NAMALWA (cell line): ENCODE data around the gene HSPB9.

Experiments
- DNase-seq: peaks from one replicate; pipeline ENCODE4 v3.0.0-alpha.2; 2015; ENCODE audit warnings: low spot score

HSPB9 gene, protein sequence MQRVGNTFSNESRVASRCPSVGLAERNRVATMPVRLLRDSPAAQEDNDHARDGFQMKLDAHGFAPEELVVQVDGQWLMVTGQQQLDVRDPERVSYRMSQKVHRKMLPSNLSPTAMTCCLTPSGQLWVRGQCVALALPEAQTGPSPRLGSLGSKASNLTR

DNA sequence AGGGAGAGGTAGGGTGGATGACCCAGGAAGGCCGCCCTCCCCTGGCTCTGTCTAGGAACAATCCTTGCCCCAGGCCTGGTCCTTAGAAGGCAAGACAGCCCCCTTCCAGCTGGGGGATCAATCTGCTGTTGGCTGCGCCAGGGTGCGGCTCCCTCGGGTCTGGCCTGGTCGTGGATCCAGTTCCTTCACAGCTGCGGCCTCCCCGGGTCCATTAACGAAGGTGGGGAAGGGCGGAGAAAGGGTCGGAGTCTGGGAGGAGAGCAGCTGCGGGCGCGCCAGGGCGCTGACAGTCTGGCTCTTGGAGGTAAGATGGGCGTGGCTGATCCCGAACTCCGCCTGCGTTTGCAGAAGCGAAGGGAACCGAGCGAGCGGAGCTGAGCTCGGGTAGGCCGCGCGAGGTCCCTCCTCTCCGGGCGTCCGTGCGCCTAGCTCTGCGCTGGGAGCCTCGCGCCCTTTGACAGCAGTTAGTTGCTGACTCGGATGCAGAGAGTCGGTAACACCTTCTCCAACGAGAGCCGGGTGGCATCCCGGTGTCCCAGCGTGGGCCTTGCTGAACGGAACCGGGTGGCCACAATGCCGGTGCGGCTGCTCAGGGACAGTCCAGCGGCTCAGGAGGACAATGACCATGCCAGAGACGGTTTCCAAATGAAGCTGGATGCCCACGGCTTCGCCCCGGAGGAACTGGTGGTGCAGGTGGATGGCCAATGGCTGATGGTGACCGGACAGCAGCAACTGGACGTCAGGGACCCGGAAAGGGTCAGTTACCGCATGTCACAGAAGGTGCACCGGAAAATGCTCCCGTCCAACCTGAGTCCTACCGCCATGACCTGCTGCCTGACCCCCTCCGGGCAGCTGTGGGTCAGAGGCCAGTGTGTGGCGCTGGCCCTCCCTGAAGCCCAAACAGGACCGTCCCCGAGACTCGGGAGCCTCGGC lies at the start of gene HSPB9:
HSPB9 (plus strand) TSS at position 434 of the 933 bp plus-strand sequence; CDS start at position 481, 47 bp downstream.
- no peak for DNase-seq

- DNase-seq: no peak
Measured at GRCh38 chr17:42075789-42076188, 46.8 kb upstream of the HSPB9 start.

DNA sequence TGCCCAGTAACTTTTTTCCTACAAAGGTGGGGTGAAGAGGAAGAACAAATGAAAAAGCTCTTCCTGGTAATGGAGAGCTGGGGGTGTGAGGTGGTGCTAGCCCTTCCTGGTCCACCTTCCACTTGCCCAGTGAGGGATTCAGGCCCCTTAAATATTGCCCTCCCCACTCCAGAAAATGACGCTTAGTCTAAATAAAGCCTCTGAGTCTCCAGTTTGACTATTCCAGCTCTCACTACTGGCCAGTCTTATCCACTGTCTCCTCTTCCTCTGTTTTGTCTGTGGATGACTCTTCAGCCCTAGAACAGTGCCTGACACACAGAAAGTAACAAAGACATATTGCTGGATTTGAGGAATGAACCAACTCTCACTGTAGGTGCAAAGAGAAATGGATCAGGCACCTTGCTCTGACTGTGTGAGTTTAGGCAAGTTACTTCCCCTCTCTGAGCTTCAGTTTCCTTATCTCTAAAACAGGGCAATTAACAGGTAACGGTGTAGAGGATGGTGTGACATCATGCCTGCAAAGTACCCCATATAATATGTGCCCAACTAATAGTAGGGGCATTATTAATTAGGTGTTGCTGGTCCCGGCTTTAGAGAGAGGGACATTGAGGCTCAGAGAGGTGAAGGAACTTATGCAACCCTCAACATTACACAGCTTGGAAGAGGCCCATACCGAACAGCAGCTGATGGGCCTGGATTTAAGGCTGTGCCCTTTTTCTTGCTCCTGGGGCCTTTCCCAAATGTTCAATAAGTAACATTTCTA lies 45.6 kb upstream of the HSPB9 start:
- no peak for DNase-seq

DNA sequence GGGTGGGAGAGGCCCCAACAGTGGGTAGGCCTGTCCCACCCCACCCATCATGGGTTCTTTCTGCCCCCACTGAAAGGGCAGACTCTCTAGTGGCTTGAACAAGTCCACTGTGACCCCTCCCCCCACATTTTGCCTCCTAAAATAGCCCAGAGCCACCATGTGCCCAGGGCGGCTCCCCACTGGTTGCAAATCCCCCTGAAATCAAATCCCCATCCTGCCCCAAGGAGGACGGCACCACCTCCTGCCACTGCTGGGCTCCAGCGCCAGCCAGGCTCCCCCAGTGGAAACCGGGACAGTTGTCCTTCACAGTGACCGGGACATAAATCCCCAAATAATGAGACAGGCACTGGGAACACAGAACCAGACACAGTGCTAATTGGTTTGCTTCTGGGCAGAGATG lies 44.8 kb upstream of the HSPB9 start:
- DNase-seq: no peak

DNA sequence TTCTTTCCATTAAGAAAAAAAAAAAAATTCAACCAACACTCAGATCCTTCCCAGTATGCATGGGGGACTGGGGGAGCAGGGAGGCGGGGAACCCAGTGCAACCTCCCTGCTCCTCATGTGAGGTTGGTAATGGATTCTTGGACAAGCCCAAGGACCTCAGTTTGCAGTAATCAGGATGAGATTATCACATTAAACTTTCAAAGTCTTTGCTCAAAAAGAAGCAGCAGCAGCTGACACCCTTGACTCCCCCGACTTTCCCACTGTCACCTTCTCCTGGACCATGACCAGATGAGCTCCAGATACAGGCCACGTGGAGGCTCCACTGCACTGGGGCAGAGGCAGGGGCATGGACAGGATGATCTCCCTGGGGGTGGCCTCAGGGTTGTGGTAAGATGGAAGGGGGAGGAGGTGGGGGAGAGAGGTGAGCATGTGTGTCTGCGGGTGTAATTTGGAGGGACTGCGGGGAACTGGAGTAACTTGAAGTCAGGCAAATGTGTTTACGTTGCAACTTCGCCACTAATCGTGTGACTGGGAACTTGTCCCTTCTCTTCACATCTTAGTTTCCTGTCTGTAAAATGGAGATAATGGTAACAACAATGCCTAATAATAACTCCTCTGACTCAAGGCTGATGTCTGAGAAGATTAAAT lies 44.1 kb upstream of the HSPB9 start:
- no peak for DNase-seq

GRCh38 chr17:42079541-42079940 lies 43.1 kb upstream of the HSPB9 start:
- no peak for DNase-seq

DNA sequence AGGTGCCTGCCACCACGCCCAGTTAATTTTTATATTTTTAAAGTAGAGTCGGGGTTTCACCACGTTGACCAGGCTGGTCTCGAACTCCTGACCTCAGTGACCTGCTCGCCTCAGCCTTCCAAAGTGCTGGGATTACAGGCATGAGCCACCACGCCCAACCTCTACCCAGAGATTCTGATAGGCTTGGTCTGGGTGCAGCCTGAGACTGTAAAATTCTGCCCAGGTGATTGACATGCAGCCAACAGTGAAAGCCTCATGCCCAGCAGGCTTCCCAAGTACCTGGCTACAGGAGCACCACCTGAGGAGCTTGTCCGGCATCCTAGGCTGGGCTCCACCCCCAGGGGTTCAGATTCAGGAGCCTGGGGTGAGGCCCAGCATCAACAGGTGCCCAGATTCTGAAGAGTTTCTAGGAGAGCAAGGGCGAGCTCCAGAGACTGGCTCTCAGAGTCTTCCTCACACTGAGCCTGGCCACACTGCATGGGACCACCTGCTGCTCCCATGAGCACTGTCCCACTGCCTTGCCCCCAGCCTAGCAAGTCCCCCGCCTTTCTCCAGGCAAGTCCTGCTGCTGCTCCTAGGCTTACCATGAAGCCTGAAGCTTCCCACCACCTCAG lies 41.0 kb upstream of the HSPB9 start:
- DNase-seq: no peak

- no peak for DNase-seq
Measured at GRCh38 chr17:42087042-42087701, 35.4 kb upstream of the HSPB9 start.

- no peak for DNase-seq
Measured at GRCh38 chr17:42087736-42088705, 34.6 kb upstream of the HSPB9 start.

- DNase-seq: no peak
Measured at GRCh38 chr17:42088736-42089135, 33.9 kb upstream of the HSPB9 start.

- no peak for DNase-seq
Measured at GRCh38 chr17:42090964-42091790, 31.4 kb upstream of the HSPB9 start.

DNA sequence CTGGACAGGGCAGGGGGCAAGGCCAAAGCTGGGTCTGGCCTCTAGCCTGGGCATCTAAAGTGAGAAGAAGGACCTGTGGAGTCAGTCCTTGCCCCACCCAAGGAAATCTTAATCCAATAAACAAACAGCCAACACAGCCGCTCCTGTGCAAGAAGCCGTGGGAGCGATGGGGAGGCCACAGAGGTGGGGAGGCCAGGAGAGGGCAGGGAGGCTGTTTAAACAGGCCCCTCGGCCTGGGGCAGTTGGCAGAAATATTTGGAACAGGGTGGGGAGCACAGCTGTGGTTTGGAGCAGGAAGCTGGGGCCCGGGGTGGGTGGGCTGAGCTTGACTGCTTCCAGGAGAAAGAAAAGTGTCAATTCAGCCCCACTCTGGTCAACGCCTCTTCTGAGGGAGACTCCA lies 29.7 kb upstream of the HSPB9 start:
- DNase-seq: no peak

GRCh38 chr17:42094375-42095069 lies 28.1 kb upstream of the HSPB9 start:
- DNase-seq: no peak

DNA sequence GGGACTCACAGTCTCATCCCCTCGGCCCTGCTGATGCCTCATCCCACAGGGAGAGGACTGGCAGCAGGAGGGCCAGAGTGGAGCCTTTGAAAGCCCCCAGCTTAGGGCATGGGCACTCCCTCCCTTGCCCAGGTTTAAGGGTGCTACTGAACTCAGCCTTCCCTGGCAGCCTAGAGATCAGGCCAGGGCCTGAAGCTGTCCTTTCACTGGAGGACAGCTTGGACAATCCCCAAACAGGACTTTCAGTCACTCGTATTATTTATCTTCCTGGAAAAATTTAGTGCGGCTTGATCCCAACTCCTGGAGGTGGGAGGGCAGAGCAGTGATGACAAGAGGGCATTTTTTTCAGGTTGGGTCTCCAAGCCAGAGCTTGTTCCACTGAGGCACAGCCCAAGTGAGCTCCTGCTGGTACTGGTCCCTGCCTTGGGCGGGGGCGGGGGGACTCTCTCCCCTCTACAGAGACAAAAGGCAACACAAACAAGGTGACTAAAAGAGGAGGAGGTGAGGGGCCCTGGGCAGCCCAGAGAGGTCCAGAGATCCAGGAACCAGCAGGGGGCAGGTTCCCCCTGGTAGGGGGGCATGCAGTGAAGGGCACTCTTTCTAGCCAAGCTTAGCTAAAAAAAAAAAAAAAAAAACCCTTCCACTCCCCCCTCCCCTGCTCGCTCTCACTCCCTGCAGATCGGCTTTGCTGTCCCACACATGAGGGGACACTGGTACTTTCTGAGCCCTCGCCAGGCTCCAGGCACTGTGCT lies 26.1 kb upstream of the HSPB9 start:
- no peak for DNase-seq

DNA sequence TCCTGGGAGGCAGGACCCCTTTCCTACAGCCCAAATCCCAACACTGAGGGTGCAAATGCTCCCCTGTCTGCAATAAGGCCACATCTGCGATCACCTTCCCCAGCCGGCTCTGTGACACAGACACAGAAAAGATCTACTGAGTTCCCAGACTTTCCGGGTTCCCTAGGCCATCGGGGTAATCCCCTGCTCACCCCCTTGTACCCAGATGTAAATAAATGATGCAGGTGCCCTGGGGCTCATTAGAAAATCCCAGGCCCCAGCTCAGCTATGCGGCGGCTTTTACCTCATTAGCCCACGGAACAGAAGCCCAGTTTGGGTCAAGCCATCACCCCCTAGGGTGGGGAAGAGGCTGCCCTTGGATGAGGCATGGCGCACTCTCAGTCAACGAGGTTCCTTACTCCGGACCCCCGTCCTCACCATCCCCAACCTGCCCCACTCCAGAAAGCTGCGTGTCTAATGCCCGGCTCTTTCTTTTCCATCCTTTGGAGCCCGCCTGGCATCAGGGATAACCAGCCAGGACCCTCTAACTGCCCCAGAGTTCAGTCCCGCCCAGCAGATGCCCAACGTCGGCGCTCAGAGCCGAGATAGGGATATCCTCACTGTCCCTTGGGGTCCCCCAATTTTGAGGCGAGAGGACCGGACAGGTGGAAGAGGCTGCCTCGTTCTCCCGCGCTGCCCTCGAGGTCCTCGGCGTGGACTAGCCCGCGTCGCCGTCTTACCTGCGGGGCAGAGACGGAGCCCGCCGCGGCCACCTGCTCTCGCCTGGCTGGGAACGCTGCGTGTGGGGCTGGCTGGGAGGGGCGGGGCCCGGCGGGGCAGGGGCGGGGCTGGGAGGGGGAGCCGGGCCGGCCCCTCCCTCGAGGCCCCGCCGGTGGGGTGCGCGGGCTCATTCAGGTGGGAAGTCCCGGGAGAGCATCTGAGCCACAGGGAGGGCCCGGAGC lies 24.6 kb upstream of the HSPB9 start, which contains the start of gene ZNF385C:
ZNF385C (minus strand) TSS at position 783 of the 941 bp plus-strand sequence. CDS start 35,417 bp downstream, outside the sequence.
- DNase-seq: no peak

DNA sequence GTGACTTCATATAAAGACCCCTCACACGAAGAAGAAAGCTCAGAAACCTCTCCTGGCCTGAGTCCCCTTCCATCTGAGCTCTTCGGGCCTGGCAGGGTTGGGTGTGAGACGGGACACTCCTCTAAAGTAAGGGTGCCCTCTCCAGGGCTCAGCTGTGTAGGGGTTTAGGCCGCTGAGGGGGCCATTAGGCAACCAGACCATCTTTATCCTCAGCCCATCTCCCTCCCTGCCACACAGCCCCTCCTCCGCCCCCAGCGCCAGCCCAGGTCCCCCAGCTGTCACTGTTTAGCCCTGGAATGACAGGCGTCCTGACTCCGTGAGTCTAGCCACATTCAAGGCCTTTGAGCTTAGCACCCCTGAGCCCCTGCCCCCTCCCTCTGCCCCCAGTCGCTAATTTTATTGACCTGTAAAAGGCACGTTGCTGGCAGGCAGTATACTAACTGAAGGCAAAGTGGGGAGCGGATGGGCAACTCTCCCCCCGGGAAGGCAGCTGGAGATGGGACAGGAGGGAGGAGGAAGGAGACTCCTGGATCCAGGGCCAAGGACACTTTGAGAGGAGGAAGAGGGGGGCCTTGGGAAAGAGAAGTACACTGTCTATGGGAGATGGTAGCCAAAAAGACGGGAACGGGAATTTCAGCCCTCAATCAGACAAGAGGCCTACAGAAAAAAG lies 23.7 kb upstream of the HSPB9 start:
- no peak for DNase-seq
